ENCODE data around the gene MKRN2.

GRCh38 chr3:12509466-12509865 lies 47.4 kb upstream of the MKRN2 start:
- TF ChIP-seq, protein P1, sequence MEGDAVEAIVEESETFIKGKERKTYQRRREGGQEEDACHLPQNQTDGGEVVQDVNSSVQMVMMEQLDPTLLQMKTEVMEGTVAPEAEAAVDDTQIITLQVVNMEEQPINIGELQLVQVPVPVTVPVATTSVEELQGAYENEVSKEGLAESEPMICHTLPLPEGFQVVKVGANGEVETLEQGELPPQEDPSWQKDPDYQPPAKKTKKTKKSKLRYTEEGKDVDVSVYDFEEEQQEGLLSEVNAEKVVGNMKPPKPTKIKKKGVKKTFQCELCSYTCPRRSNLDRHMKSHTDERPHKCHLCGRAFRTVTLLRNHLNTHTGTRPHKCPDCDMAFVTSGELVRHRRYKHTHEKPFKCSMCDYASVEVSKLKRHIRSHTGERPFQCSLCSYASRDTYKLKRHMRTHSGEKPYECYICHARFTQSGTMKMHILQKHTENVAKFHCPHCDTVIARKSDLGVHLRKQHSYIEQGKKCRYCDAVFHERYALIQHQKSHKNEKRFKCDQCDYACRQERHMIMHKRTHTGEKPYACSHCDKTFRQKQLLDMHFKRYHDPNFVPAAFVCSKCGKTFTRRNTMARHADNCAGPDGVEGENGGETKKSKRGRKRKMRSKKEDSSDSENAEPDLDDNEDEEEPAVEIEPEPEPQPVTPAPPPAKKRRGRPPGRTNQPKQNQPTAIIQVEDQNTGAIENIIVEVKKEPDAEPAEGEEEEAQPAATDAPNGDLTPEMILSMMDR (conservative IDR thresholded peaks at IDR 0.05): no peak
- no peak for TF ChIP-seq ZFX (IDR thresholded peaks at IDR 0.05)
